Gastrocnemius medialis (tissue), 4 donors: ENCODE measurements around the gene VRK3.
"Not testable (repeated sequence)": the region's sequence is repeated elsewhere in the genome, so short reads cannot be mapped to it uniquely, and the experiment has no call there.

Source experiments
- CTCF ChIP-seq, 5 experiments: fragments of 450-650 bp in 3 of 5; fragments of 200-600 bp in 2 of 5; sonication (generic) in 2 of 5; IDR thresholded peaks in 4 of 5; conservative IDR thresholded peaks in 1 of 5; 1 replicate in 4 of 5; 2 replicates in 1 of 5; pipeline ENCODE4 v1.5.1; 2016 to 2019; ENCODE audit warnings: antibody characterized with exemption in 5 of 5, mild to moderate bottlenecking in 3 of 5, moderate library complexity in 3 of 5
- POLR2A ChIP-seq, 2 donors: fragments of 450-650 bp; IDR thresholded peaks; one replicate each; pipeline ENCODE4 v1.6.1; 2017; ENCODE audit warnings: antibody characterized with exemption in 2 of 2, mild to moderate bottlenecking in 2 of 2, moderate library complexity in 2 of 2

- not testable (repeated sequence) for TF ChIP-seq CTCF (IDR thresholded peaks at IDR 0.05 in 4 of 5, conservative IDR thresholded peaks at IDR 0.05 in 1 of 5); POLR2A (IDR thresholded peaks at IDR 0.05)
Observed at GRCh38 chr19:50068382-50068781, 43.2 kb upstream of the VRK3 start.
